HG03460 (cell line): ENCODE measurements around the gene VWA3B.
"Not testable (repeated sequence)": the region's sequence is repeated elsewhere in the genome, so short reads cannot be mapped to it uniquely, and the experiment has no call there.

Source experiments
- ATAC-seq: cut with Tn5 transposase; IDR thresholded peaks from one replicate; pipeline ENCODE4 v1.9.1; 2021; ENCODE audit not compliant: unreplicated experiment

The VWA3B gene

GRCh38 chr2:98128556-98129109 lies 41.7 kb downstream of the VWA3B start:
- no peak for ATAC-seq

- ATAC-seq = not testable (repeated sequence)
Observed at GRCh38 chr2:98130073-98130472, 43.1 kb downstream of the VWA3B start.

GRCh38 chr2:98134172-98135005 lies 47.4 kb downstream of the VWA3B start:
- ATAC-seq = no peak

GRCh38 chr2:98137196-98137595 lies 50.2 kb downstream of the VWA3B start:
- no peak for ATAC-seq

GRCh38 chr2:98138978-98139377 lies 52.0 kb downstream of the VWA3B start:
- ATAC-seq = not testable (repeated sequence)

GRCh38 chr2:98140210-98140609 lies 53.2 kb downstream of the VWA3B start:
- ATAC-seq = no peak

- ATAC-seq = no peak
Observed at GRCh38 chr2:98142106-98142791, 55.3 kb downstream of the VWA3B start.

- no peak for ATAC-seq
Observed at GRCh38 chr2:98145070-98145469, 58.1 kb downstream of the VWA3B start.

- not testable (repeated sequence) for ATAC-seq
Observed at GRCh38 chr2:98147900-98148299, 60.9 kb downstream of the VWA3B start.

GRCh38 chr2:98148595-98149332 lies 61.8 kb downstream of the VWA3B start:
- ATAC-seq = no peak

GRCh38 chr2:98149333-98149697 lies 62.3 kb downstream of the VWA3B start:
- ATAC-seq = no peak

- no peak for ATAC-seq
Observed at GRCh38 chr2:98153481-98153880, 66.5 kb downstream of the VWA3B start.

- ATAC-seq = no peak
Observed at GRCh38 chr2:98155291-98155690, 68.3 kb downstream of the VWA3B start.

- ATAC-seq = no peak
Observed at GRCh38 chr2:98155716-98156115, 68.7 kb downstream of the VWA3B start.

- ATAC-seq = no peak
Observed at GRCh38 chr2:98156304-98156703, 69.3 kb downstream of the VWA3B start.

GRCh38 chr2:98157557-98157956 lies 70.6 kb downstream of the VWA3B start:
- no peak for ATAC-seq

GRCh38 chr2:98158305-98158704 lies 71.3 kb downstream of the VWA3B start:
- ATAC-seq = no peak

- ATAC-seq = no peak
Observed at GRCh38 chr2:98160554-98160953, 73.6 kb downstream of the VWA3B start.

- no peak for ATAC-seq
Observed at GRCh38 chr2:98161186-98161585, 74.2 kb downstream of the VWA3B start.

- no peak for ATAC-seq
Observed at GRCh38 chr2:98164256-98164655, 77.3 kb downstream of the VWA3B start.

- ATAC-seq = no peak
Observed at GRCh38 chr2:98165516-98166071, 78.6 kb downstream of the VWA3B start.
